Colonic mucosa (tissue), 4 donors: ENCODE measurements around the gene C2orf68. TPM values are rescaled to one million over a fixed set of nuclear protein-coding genes. Genes with fewer than 3 reads are reported as not detected.
"Not testable (repeated sequence)": the region's sequence is repeated elsewhere in the genome, so short reads cannot be mapped to it uniquely, and the experiment has no call there.

ENCODE experiments used
- DNase-seq: peaks from one replicate; pipeline ENCODE4 v3.0.0-alpha.2; 2020
- H3K27ac ChIP-seq: fragments of 200-600 bp; one replicate; pipeline ENCODE4 v1.8.0; 2021
- H3K27me3 ChIP-seq: fragments of 200-600 bp; one replicate; pipeline ENCODE4 v1.8.0; 2021
- H3K36me3 ChIP-seq: fragments of 200-600 bp; one replicate; pipeline ENCODE4 v1.8.0; 2021
- H3K4me1 ChIP-seq: fragments of 200-600 bp; one replicate; pipeline ENCODE4 v1.8.0; 2021; ENCODE audit warnings: mild to moderate bottlenecking
- H3K4me3 ChIP-seq: fragments of 200-600 bp; one replicate; pipeline ENCODE4 v1.8.0; 2021
- H3K9ac ChIP-seq, 2 donors: one replicate each; pipeline ENCODE4 v1.7.0; 2013; ENCODE audit warnings: control low read depth in 2 of 2, low read depth in 2 of 2, low read length in 2 of 2
- H3K9me3 ChIP-seq: fragments of 200-600 bp; one replicate; pipeline ENCODE4 v1.8.0; 2021
- CTCF ChIP-seq: fragments of 200-600 bp; IDR thresholded peaks from one replicate; pipeline ENCODE4 v1.8.0; 2022; ENCODE audit warnings: antibody characterized with exemption, mild to moderate bottlenecking
- intact Hi-C: fragments of 100-400 bp; cut with DNase I; formaldehyde crosslinking; loops from one replicate; pipeline ENCODE4 v1.14.1; 2022
- total RNA-seq, 2 donors: library from RNA; stranded (reverse); fragmentation: NEBNext Ultra II Directional in 1 of 2; extraction: Animal tissue kit (Norgen Biotek cat#: 25700) in 1 of 2; gene quantifications; one replicate each; pipeline ENCODE4 v1.2.1, GENCODE V29; 2021
- donor health status: healthy.
- donor health status: DM: no; HTN: no; CAD: no.
- donor health status: DM: no; HTN: no; CAD: no.

Gene C2orf68
- total RNA-seq, 2 donors from 2014 or later = 36.8 to 40.5 TPM

GRCh38 chr2:85621338-85621737 is 9.5 kb upstream of the C2orf68 start:
- Histone ChIP-seq H3K9ac (no peak overlapping the region), H3K27me3 (no peaks in the 10 kb centered on the region), H3K9me3 (no peaks in the 10 kb centered on the region), H3K36me3 (peaks cover 23% of the 10 kb centered on the region), H3K4me1 (peaks cover 10% of the 10 kb centered on the region), H3K4me3 (no peak overlapping the region), H3K27ac (no peak overlapping the region)
- no peak for TF ChIP-seq CTCF
- DNase-seq = no peak
- intact Hi-C loops = no loop called here

- no peak for DNase-seq
- Histone ChIP-seq H3K9me3 (no peaks in the 10 kb centered on the region), H3K36me3 (peaks cover 12% of the 10 kb centered on the region), H3K27me3 (no peaks in the 10 kb centered on the region), H3K4me3 (no peak overlapping the region), H3K4me1 (peaks cover 10% of the 10 kb centered on the region), H3K27ac (no peak overlapping the region), H3K9ac (no peak overlapping the region)
- TF ChIP-seq CTCF = no peak
- intact Hi-C loops = no loop called here
Observed at GRCh38 chr2:85619617-85620016, 7.8 kb upstream of the C2orf68 start.

GRCh38 chr2:85617723-85618122 is 5.9 kb upstream of the C2orf68 start:
- H3K9me3 ChIP-seq, intact Hi-C loops, H3K4me3 ChIP-seq, H3K27me3 ChIP-seq, H3K27ac ChIP-seq, DNase-seq, H3K4me1 ChIP-seq, H3K36me3 ChIP-seq, H3K9ac ChIP-seq: not testable (repeated sequence)

- Histone ChIP-seq H3K36me3 (no peaks in the 10 kb centered on the region), H3K4me1 (peaks cover 13% of the 10 kb centered on the region), H3K9ac (no peak overlapping the region), H3K9me3 (no peaks in the 10 kb centered on the region), H3K4me3 (peak overlapping the region; percentile 99), H3K27me3 (no peaks in the 10 kb centered on the region), H3K27ac (peak overlapping the region; percentile 88)
- no peak for DNase-seq
- intact Hi-C loops = no loop called here
- no peak for TF ChIP-seq CTCF
Observed at GRCh38 chr2:85615413-85615728, 3.5 kb upstream of the C2orf68 start.

GRCh38 chr2:85614757-85615156 is 2.9 kb upstream of the C2orf68 start:
- H3K27me3 ChIP-seq, H3K27ac ChIP-seq, H3K9ac ChIP-seq, intact Hi-C loops, H3K4me3 ChIP-seq, DNase-seq, H3K36me3 ChIP-seq, H3K9me3 ChIP-seq: not testable (repeated sequence)
- peaks cover 13% of the 10 kb centered on the region for H3K4me1 ChIP-seq

- no peaks in the 10 kb centered on the region for H3K9me3 ChIP-seq
- DNase-seq = no peak
Observed at GRCh38 chr2:85613717-85614515, 2.0 kb upstream of the C2orf68 start.

More at GRCh38 chr2:85613717-85614515, 2.0 kb upstream of the C2orf68 start:
- no peaks in the 10 kb centered on the region for H3K36me3 ChIP-seq
- intact Hi-C loops = no loop called here
- no peak overlapping the region for H3K4me3 ChIP-seq
- peaks cover 13% of the 10 kb centered on the region for H3K4me1 ChIP-seq
- no peak overlapping the region for H3K27ac ChIP-seq
- no peak for TF ChIP-seq CTCF
- no peak overlapping the region for H3K9ac ChIP-seq
- no peaks in the 10 kb centered on the region for H3K27me3 ChIP-seq
